B cell (primary cell): ENCODE data around the gene KCNH1. TPM values are rescaled to one million over a fixed set of nuclear protein-coding genes. Genes with fewer than 3 reads are reported as not detected.

ENCODE experiments used
- ATAC-seq: fragments of 200-7000 bp; cut with Tn5 transposase; one replicate; pipeline ENCODE4 v1.10.0; 2021; ENCODE audit warnings: low read depth, mild to moderate bottlenecking, moderate number of reproducible peaks, moderate library complexity
- CTCF ChIA-PET: fragments of 350-600 bp; sonication (Branson Sonifier 250); formaldehyde crosslinking; loops from one replicate; lab custom pipeline; 2021; ENCODE audit warnings: antibody characterized with exemption, inconsistent platforms; lab: Charles Lee
- POLR2A ChIA-PET: fragments of 350-600 bp; sonication (Branson Sonifier 250); formaldehyde crosslinking; loops from one replicate; lab custom pipeline; 2021; ENCODE audit warnings: antibody characterized with exemption; lab: Charles Lee
- DNase-seq: peaks from one replicate; pipeline ENCODE4 v3.0.0; 2013
- H2AFZ ChIP-seq: 2 replicates; pipeline ENCODE4 v1.6.1; 2012; ENCODE audit warnings: mild to moderate bottlenecking, low read depth, low read length; ENCODE audit not compliant: insufficient read depth, poor library complexity, severe bottlenecking
- H3K27ac ChIP-seq, 2 donors: 1 replicate in 1 of 2; 2 replicates in 1 of 2; pipeline ENCODE4 v1.5.1; 2012 to 2013; ENCODE audit warnings: low read length in 2 of 2, mild to moderate bottlenecking in 2 of 2, moderate library complexity in 1 of 2
- H3K27me3 ChIP-seq, 4 experiments: fragments of 200-600 bp in 1 of 4; sonication (generic) in 1 of 4; replicated peaks in 1 of 4; 1 replicate in 2 of 4; 2 replicates in 2 of 4; pipeline versions ENCODE4 v1.6.1 to v1.7.0; 2013 to 2016; ENCODE audit warnings: low read length in 3 of 4, mild to moderate bottlenecking in 2 of 4, mixed read lengths in 1 of 4, moderate library complexity in 1 of 4; ENCODE audit not compliant: insufficient read depth in 4 of 4, control insufficient read depth in 3 of 4; ENCODE audit errors: control extremely low read depth in 1 of 4
- H3K36me3 ChIP-seq, 2 experiments: replicated peaks in 1 of 2; 1 replicate in 1 of 2; 2 replicates in 1 of 2; pipeline versions ENCODE4 v1.6.1 to v1.7.1; 2013; ENCODE audit warnings: low read length in 1 of 2; ENCODE audit not compliant: insufficient read depth in 2 of 2, control insufficient read depth in 1 of 2; ENCODE audit errors: control extremely low read depth in 1 of 2, extremely low read depth in 1 of 2
- H3K4me1 ChIP-seq, 2 donors: fragments of 200-600 bp in 1 of 2; sonication (generic) in 1 of 2; 1 replicate in 1 of 2; 2 replicates in 1 of 2; pipeline versions ENCODE4 v1.5.1 to v1.6.1; 2013 to 2017; ENCODE audit warnings: low read length in 2 of 2; ENCODE audit not compliant: control insufficient read depth in 2 of 2, insufficient read depth in 2 of 2
- H3K4me2 ChIP-seq: replicated peaks from 2 replicates; pipeline ENCODE3; 2012; ENCODE audit warnings: mild to moderate bottlenecking, low read depth, low read length; ENCODE audit not compliant: poor library complexity, severe bottlenecking
- H3K4me3 ChIP-seq, 5 experiments: fragments of 200-600 bp in 1 of 5; sonication (generic) in 1 of 5; 1 replicate in 3 of 5; 2 replicates in 2 of 5; pipeline versions ENCODE4 v1.5.1 to v1.7.0; 2011 to 2016; ENCODE audit warnings: low read length in 4 of 5, mild to moderate bottlenecking in 4 of 5, low read depth in 2 of 5, control low read depth in 1 of 5, moderate library complexity in 1 of 5; ENCODE audit not compliant: insufficient read depth in 1 of 5; ENCODE audit errors: control extremely low read depth in 1 of 5, extremely low read depth in 1 of 5
- H3K79me2 ChIP-seq: fragments of 200-600 bp; sonication (generic); one replicate; pipeline ENCODE4 v1.6.0; 2016; ENCODE audit warnings: low read length; ENCODE audit not compliant: control insufficient read depth, insufficient read depth
- H3K9ac ChIP-seq: fragments of 200-600 bp; sonication (generic); 2 replicates; pipeline ENCODE4 v1.6.1; 2017; ENCODE audit warnings: mild to moderate bottlenecking, low read length, moderate library complexity
- H3K9me3 ChIP-seq, 3 donors: one replicate each; pipeline versions ENCODE4 v1.6.1 to v1.7.1; 2013; ENCODE audit warnings: low read length in 2 of 3; ENCODE audit not compliant: control insufficient read depth in 2 of 3, insufficient read depth in 1 of 3; ENCODE audit errors: control extremely low read depth in 1 of 3
- H4K20me1 ChIP-seq: 2 replicates; pipeline ENCODE4 v1.6.0; 2012; ENCODE audit warnings: mild to moderate bottlenecking, low read length; ENCODE audit not compliant: insufficient read depth, control insufficient read depth, poor library complexity, severe bottlenecking
- H3K27ac Mint-ChIP-seq: one replicate; pipeline ENCODE4 v1.8.0; 2021; ENCODE audit warnings: mixed read lengths
- H3K27me3 Mint-ChIP-seq: one replicate; pipeline ENCODE4 v1.8.0; 2021; ENCODE audit warnings: mixed read lengths
- H3K4me1 Mint-ChIP-seq: one replicate; pipeline ENCODE4 v1.8.0; 2021; ENCODE audit warnings: mixed read lengths
- H3K4me3 Mint-ChIP-seq: one replicate; pipeline ENCODE4 v1.8.0; 2021; ENCODE audit warnings: mixed read lengths
- H3K9me3 Mint-ChIP-seq: one replicate; pipeline ENCODE4 v1.8.0; 2022; ENCODE audit warnings: mixed read lengths; ENCODE audit not compliant: insufficient read depth
- EZH2 ChIP-seq: IDR thresholded peaks from 2 replicates; pipeline ENCODE4 v1.6.1; 2012; ENCODE audit warnings: borderline replicate concordance, low read depth, mild to moderate bottlenecking, moderate library complexity, low read length; ENCODE audit not compliant: insufficient read depth, poor library complexity, severe bottlenecking
- WGBS: methylation state at CpG from one replicate; pipeline ENCODE4 v1.1.5; 2013; ENCODE audit warnings: missing lambda C conversion rate; ENCODE audit not compliant: insufficient coverage; 5-methylcytosine and 5-hydroxymethylcytosine counted together
- intact Hi-C: fragments of 100-400 bp; cut with micrococcal nuclease; formaldehyde crosslinking; loops from one replicate; pipeline ENCODE4 v1.10.0; 2022
- polyA plus RNA-seq: library from polyadenylated mRNA; depleted of rRNA; stranded (reverse); fragments of >200 nt; gene quantifications from 2 replicates; pipeline ENCODE4 v1.2.3, GENCODE V29; 2012
- total RNA-seq, 2 donors: library from RNA; stranded (reverse); fragments of 120-200 nt in 1 of 2; gene quantifications; 1 replicate in 1 of 2; 2 replicates in 1 of 2; pipeline versions ENCODE4 v1.2.3 to v1.2.4, GENCODE V29; 2013 to 2022
- TF ChIP-seq, protein P1 (sequence below): fragments of 200-600 bp; IDR thresholded peaks from one replicate; pipeline ENCODE4 v1.8.0; 2022; ENCODE audit warnings: antibody characterized with exemption, mild to moderate bottlenecking

The KCNH1 gene
- total and polyA plus RNA-seq, 2 donors (not counting 1 experiment from before 2014, with no cell fraction given), result not detected

DNA sequence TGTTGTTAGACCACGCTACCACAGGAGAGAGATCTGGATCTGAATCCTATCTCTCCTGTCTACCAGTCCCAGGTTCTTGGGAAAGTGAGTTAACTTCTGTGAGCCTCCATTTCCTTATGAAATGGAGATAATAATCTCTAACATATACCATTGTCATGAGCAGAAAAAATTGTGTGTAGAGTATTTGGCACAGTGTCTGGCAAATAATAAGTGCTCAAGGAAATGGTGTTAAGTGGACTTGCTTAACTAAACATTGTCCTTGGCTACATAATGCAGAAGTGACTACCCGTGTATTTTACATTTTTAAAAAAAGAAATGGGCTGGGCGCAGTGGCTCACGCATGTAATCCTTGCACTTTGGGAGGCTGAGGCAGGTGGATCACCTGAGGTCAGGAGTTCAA lies 217.4 kb downstream of the KCNH1 start:
- no peak overlapping the region for H3K4me3 Mint-ChIP-seq
- intact Hi-C loops, result no loop called here
- Histone ChIP-seq H3K9ac (no peak overlapping the region), H3K36me3 (no peaks in the 10 kb centered on the region), H3K27me3 (peaks cover 0 to 3% (median 0%) of the 10 kb centered on the region in 4 experiments), H3K9me3 (no peaks in the 10 kb centered on the region), H3K4me1 (no peaks in the 10 kb centered on the region), H3K4me2 (no peak overlapping the region), H3K27ac (no peak overlapping the region), H2AFZ (no peak overlapping the region), H4K20me1 (no peaks in the 10 kb centered on the region), H3K4me3 (no peak overlapping the region), H3K79me2 (no peaks in the 10 kb centered on the region)
- H3K9me3 Mint-ChIP-seq, result no peaks in the 10 kb centered on the region
- no peaks in the 10 kb centered on the region for H3K4me1 Mint-ChIP-seq
- H3K27ac Mint-ChIP-seq, result no peak overlapping the region
- no peak for ATAC-seq
- CTCF ChIA-PET, result no interaction called here
- POLR2A ChIA-PET, result no interaction called here
- TF ChIP-seq EZH2, result no peak
- TF ChIP-seq, protein P1, sequence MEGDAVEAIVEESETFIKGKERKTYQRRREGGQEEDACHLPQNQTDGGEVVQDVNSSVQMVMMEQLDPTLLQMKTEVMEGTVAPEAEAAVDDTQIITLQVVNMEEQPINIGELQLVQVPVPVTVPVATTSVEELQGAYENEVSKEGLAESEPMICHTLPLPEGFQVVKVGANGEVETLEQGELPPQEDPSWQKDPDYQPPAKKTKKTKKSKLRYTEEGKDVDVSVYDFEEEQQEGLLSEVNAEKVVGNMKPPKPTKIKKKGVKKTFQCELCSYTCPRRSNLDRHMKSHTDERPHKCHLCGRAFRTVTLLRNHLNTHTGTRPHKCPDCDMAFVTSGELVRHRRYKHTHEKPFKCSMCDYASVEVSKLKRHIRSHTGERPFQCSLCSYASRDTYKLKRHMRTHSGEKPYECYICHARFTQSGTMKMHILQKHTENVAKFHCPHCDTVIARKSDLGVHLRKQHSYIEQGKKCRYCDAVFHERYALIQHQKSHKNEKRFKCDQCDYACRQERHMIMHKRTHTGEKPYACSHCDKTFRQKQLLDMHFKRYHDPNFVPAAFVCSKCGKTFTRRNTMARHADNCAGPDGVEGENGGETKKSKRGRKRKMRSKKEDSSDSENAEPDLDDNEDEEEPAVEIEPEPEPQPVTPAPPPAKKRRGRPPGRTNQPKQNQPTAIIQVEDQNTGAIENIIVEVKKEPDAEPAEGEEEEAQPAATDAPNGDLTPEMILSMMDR, result no peak
- DNase-seq, result no peak
- WGBS, result no CpG with 5 or more reads among the region's 4 CpGs
- H3K27me3 Mint-ChIP-seq, result peaks cover 27% of the 10 kb centered on the region

DNA sequence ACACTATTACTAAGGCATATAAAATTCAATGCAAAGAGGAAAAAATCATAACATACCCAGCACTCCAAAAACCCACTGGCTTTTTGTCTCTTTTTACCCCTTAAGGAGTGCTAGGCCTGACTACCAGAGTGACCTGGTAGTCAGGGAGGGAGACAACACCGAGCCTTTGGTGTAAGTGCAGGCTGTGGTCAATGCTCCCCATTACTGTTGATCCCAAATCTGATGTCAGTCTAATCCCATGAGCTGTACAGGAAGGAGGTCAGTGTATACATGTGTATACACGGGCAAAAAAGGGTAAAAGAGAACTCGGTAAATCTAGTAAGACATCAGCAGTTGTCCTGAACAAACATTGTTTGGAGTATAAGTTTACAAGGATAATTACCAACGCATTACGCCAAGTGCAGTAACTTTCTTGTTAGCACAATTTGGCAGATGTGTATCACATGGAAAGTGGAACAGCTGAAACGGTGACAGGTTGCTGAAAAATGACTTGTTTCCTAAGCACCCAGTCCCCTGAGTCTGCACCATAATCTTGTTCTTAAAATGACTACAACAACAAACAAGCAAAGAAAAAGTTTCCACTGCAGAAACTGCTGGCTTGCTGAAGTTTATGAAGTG lies 217.9 kb downstream of the KCNH1 start:
- peaks cover 27% of the 10 kb centered on the region for H3K27me3 Mint-ChIP-seq

More for the DNA sequence above, 217.9 kb downstream of the KCNH1 start:
- WGBS, result 79% methylated on average over 4 of the region's 6 CpGs
- Histone ChIP-seq H3K9me3 (no peaks in the 10 kb centered on the region), H3K27me3 (peaks cover 0 to 3% (median 0%) of the 10 kb centered on the region in 4 experiments), H3K36me3 (no peaks in the 10 kb centered on the region), H3K27ac (no peak overlapping the region), H3K9ac (no peak overlapping the region), H4K20me1 (no peaks in the 10 kb centered on the region), H3K4me3 (no peak overlapping the region), H2AFZ (no peak overlapping the region), H3K4me2 (no peak overlapping the region), H3K79me2 (no peaks in the 10 kb centered on the region), H3K4me1 (no peaks in the 10 kb centered on the region)
- DNase-seq (no peak), ATAC-seq (no peak)
- ChIA-PET CTCF (no interaction called here), POLR2A (no interaction called here)
- intact Hi-C loops, result no loop called here
- H3K4me1 Mint-ChIP-seq, result no peaks in the 10 kb centered on the region
- no peak overlapping the region for H3K27ac Mint-ChIP-seq
- H3K9me3 Mint-ChIP-seq, result no peaks in the 10 kb centered on the region
- H3K4me3 Mint-ChIP-seq, result no peak overlapping the region
- no peak for TF ChIP-seq EZH2
- TF ChIP-seq, protein P1, result no peak
